HG03095 (cell line): ENCODE measurements around the gene GOLPH3L.
"Not testable (repeated sequence)": the region's sequence is repeated elsewhere in the genome, so short reads cannot be mapped to it uniquely, and the experiment has no call there.

Experiments used
- ATAC-seq: cut with Tn5 transposase; IDR thresholded peaks from one replicate; pipeline ENCODE4 v1.9.1; 2021; ENCODE audit warnings: moderate library complexity; ENCODE audit not compliant: unreplicated experiment

Gene GOLPH3L

DNA sequence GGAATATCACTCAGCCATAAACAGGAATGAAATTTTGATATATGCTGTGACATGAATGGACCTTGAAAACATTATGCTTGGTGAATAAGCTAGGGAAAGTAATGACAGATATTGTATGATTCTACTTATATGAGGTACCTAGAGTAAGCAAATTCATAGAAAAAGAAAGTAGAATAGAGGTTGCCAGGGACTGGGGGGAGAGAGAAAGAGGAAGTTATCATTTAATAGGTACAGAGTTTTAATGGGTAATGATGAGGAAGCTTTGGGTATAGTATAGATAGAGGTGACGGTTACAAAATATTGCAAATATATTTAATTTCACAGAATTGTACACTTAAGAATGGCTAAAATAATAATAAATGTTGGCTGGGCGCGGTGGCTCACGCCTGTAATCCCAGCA lies 36.4 kb downstream of the GOLPH3L start:
- no peak for ATAC-seq

DNA sequence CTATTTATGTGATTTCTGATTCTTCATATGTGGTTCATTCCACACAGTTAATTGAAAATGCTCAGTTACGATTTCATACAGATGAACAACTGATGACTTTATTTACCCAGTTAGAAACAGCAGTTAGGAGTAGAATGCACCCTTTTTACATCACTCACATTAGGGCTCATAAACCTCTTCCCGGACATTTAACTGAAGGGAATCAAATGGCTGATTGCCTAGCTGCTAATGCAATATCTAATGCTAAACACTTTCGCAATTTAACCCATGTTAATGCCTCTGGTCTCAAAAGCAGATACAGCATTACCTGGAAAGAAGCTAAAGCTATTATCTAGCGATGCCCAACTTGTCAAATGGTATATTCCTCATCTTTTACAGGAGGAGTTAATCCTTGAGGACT lies 39.9 kb downstream of the GOLPH3L start:
- not testable (repeated sequence) for ATAC-seq

DNA sequence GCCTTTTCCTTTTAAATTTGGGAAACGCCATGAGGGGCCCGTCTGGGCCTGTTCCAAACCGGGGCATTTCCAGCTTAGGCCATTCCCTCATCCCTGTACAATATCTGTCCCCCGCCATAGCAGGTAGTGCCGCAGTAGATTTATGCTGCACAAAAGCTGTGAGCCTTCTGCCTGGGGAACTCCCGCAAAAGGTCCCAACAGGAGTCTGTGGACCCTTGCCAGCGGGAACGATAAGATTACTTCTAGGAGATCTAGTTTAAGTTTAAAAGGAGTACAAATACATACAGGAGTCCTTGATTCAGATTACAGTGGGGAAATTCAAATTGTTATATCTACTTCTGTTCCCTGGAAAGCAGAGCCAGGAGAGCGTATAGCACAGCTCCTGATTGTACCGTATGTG lies 42.3 kb downstream of the GOLPH3L start:
- ATAC-seq = not testable (repeated sequence)

DNA sequence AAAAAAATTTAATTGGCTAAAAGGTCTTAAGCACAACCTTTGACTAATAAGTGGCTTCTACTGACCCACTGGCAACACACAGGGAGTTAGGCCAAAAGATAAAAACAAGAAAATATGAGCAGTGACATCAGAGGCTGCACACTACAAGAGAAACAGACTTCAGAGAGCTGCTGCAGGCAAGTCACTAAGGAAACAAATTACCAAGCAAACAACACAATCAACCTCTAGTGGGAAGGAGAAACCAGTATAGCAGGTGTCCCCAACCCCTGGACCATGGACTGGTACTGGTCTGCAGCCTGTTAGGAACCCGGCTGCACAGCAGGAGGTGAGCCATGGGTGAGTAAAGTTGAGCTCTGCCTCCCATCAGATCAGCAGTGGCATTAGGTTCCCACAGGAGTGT lies 46.8 kb downstream of the GOLPH3L start:
- no peak for ATAC-seq

DNA sequence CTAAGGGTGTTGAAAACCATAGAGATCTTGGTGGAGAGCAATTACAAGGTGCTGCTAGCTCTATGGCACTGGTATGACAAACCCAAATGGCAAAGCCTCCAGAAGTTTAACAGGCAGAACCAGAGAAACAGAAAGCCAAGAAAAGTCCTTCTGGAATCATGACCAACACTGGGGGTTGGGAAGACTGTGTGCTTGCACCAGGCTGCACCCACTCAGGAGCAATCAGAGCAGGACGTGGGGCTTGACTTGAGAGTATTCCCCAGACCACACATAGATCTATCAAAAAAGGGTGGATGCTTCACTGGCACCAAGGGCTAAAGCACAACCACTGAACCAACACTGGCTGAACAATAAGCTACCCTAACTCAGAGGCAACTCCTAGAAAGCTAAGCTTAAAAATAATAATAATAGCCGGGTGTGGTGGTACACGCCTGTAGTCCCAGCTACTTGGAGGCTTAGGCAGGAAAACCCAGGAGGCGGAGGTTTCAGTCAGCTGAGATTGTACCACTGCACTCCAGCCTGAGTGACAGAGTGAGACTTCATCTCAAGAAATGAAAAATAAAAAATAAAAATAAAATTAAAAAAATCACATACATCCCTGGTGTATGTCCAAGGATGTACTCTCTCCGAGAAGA lies 47.4 kb downstream of the GOLPH3L start:
- no peak for ATAC-seq

DNA sequence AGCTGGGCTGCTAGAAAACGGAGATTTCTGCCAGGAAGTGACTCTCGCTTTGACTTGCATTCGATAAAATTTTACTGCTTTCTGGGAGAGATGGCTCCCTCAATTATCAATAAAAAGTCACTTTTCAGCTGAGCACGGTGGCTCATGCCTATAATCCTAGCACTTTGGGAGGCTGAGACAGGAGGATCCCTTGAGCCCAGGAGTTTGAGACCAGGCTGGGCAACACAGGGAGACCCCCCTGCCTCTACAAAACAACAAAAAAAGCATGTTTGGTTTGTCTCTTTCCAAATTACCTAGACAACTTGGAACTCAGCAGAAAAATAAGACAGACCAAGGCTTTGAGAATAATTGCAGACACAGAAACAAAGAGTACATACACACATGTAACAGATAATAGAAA lies 54.7 kb downstream of the GOLPH3L start:
- no peak for ATAC-seq

DNA sequence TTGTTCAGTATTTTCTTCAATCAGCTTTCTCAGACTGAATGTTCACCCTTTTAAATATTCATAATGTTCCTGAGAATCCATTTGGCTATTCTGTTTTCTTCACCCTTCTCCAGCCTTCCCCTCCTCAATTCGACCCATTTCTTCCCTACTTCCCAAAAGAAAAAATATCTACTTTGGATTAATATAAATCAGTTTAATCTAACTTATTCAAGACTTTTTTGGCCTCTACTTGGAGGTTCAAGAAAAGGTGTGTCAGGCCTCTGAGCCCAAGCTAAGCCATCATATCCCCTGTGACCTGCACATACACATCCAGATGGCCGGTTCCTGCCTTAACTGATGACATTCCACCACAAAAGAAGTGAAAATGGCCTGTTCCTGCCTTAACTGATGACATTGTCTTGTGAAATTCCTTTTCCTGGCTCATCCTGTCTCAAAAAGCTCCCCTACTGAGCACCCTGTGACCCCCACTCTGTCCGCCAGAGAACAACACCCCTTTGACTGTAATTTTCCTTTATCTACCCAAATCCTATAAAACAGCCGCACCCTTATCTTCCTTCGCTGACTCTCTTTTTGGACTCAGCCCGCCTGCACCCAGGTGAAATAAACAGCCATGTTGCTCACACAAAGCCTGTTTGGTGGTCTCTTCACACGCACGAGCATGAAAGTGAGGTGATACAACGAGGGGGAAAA lies 55.7 kb downstream of the GOLPH3L start:
- not testable (repeated sequence) for ATAC-seq

DNA sequence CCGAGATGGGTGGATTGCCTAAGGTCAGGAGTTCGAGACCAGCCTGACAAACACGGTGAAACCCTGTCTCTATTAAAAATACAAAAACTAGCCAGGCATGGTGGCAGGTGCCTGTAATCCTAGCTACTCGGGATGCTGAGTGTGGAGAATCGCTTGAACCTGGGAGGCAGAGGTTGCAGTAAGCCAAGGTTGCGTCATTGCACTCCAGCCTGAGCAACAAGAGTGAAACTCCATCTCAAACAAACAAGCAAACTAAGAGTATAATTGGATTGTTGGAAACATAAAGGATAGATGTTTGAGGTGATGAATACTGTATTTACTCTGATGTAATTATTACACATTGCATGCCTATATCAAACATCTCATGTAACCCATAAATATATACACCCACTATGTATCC lies 58.5 kb downstream of the GOLPH3L start:
- not testable (repeated sequence) for ATAC-seq

DNA sequence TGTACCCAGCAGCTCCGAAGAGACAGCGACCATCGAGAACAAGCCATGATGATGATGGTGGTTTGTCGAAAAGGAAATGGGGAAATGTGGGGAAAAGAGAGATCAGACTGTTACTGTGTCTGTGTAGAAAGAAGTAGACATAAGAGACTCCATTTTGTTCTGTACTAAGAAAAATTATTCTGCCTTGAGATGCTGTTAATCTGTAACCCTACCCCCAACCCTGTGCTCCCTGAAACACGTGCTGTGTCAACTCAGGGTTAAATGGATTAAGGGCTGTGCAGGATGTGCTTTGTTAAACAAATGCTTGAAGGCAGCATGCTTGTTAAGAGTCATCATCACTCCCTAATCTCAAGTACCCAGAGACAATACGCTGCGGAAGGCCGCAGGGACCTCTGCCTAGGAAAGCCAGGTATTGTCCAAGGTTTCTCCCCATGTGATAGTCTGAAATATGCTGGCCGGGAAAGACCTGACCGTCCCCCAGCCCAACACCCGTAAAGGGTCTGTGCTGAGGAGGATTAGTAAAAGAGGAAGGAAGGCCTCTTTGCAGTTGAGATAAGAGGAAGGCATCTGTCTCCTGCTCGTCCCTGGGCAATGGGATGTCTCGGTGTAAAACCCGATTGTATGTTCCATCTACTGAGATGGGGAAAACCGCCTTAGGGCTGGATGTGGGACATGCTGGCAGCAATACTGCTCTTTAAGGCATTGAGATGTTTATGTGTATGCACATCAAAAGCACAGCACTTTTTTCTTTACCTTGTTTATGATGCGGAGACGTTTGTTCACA lies 61.9 kb downstream of the GOLPH3L start:
- ATAC-seq = not testable (repeated sequence)

DNA sequence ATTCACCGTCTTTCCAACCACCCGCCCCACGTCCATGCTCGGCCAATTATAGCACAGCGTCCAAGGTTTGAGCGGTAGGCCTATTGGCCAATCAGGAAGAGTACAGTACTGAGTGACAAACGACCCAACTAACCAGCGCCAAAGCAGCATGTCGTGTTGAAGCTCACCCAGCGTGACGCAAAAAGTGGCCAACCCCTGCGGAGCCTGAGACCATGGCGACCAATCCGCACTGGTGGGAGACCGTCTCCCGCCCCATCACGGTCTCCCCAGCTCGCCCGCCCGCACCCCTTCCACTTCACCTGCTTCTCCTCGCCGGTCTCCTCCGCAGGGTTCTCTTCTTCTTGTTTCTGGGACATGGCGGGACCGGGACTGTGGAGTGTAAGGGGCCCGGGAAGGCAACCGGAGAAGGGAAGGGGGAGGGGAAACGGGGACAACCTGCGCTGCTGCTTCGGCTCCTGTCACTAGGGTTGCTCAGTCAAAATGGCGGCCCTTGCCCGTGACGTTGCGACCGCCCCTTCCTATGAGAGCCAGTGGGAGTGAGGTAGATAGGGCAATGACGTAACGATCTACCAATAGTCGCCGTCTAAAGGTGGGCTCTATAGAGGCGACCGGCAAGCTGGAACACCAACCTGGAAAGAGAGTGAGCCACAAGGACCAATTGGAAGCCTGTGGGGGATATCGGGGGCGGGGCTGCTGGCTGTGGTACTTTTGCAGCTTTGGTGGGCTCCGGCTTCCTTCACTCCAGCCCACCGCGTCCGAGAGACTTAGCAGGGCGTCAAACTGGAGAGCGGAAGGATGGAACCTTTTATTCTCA lies 67.6 kb downstream of the GOLPH3L start, which contains the start of gene ENSA:
Gene ENSA (minus strand): TSS at position 498 of the 814 bp plus-strand sequence. CDS start 142 bp downstream, at position 356.
- peak; percentile 85 for ATAC-seq

DNA sequence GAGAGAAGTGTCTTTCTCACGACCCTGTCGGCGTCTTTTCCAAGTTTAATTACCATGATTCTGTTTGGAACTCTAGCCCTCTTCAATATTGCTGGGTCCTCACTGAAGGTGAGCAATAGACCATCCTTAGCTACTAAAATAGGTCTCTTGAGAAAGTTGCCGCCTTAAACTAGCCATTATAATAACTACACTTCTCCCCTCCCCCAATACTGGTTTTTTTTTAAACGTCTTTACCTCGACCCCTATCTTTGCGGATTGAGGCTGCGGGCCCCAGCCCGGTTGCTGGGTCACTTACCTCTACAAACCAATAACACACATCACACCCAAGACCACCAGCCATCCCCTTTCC lies 68.2 kb downstream of the GOLPH3L start:
- no peak for ATAC-seq

DNA sequence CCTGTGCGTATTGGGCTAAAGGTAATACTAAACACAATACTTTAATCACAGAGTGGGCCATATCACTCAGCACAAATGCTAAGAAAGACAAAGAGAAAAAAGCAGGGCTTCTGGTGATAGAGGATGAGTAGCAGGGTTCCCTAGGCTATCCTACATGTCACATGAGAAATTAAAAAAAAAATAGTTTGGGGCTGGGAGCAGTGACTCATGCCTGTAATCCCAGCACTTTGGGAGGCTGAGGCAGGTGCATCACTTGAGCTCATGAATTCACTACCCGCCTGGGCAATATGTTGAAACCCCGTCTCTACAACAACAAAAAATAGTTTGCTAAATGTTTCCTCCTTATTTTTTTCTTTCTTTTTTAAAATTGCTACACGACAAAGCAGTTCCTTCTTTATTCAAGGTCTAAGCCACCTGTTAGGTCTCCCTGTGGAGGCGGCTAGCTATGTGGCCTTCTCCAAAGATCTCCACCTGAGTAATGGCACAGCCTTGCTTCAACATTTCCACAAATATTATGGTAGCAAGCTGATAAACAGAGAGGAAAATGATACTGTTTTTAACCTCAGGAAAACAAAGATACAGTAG lies 69.0 kb downstream of the GOLPH3L start:
- no peak for ATAC-seq

DNA sequence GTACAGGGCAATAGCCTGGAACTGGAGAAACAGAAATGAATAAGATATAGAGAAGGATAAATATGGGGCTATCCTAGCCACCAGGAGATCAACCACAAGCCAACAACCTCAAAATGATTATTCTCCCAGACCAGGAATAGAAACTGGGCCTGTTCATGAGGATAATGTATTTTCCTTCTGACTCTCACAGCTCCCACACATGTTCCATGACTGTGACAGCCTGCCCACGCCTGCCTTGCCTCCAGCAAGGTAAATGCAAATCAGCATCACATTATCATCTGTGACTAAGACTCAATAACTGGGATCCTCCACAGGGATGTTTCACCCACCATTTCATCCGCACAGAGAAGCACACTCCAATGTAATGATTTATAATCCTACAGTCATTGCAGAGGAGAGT lies 70.8 kb downstream of the GOLPH3L start:
- no peak for ATAC-seq

DNA sequence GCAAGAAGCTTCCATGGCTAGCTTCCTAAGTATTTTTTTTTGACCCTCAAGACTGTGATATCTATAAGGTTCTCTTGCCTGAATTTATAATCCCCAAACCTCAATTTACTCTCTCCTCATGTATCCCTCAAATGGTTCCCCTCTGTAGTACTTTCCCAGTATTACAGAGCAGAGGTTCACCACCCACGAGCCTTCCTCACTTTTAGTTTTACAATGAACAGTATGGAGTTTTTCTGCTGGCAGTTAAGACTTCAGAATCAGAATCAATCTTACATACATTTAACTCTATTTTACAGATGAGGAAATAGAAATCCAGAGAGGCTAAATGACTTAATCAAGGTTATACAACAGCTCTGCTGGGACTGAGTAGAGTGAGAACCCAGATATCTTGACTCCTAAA lies 72.4 kb downstream of the GOLPH3L start:
- ATAC-seq = not testable (repeated sequence)

DNA sequence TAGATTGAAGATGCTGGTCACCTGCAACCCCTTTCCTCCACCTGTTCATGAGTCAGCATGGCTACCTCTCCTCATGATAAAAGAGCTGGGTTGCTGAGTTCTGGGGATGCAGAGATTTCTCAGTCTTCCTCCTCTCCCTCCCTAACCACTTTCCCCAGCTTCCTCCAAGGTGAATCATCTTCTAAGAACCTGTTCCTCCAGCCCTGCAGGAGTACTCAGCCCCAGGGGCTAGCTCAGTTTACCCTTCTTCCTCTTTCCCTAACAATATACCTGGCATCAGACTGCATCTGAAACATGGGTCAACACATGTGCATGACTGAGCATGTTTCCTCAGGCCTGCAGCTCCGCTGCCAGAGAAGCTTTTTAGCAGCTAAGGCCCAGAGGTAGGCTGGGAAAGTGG lies 72.8 kb downstream of the GOLPH3L start:
- ATAC-seq = not testable (repeated sequence)

DNA sequence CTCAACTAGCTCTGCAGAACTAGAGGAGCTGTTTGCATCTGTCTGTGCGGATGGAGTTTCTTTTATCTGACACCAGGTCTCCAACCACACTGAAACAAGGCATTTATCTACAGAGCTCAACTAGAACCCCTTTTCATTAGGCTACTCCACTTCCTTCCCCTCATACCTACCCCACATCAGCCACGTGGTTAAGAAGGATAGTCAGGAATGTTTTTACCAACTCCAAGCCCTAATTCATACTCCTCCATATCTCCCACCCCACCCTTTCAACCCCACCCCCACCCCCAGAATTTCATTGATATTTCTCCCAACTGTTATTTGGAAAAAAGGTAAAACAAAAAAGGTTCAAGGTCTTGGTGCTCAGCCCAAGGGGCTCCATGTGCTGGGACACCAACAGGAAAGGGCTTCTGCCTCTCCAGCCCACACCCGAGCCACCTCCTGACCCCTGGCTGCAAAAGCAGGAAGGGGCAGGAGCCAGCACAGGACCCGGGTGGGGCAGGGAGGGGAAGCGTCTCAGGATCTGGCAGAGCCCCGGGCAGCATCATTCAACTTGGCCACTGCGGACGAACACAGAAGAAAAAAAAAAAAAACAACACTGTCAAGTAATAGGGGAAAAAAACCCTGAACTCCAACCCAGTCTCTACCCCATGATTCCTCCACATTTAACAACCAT lies 74.5 kb downstream of the GOLPH3L start:
- ATAC-seq = no peak

DNA sequence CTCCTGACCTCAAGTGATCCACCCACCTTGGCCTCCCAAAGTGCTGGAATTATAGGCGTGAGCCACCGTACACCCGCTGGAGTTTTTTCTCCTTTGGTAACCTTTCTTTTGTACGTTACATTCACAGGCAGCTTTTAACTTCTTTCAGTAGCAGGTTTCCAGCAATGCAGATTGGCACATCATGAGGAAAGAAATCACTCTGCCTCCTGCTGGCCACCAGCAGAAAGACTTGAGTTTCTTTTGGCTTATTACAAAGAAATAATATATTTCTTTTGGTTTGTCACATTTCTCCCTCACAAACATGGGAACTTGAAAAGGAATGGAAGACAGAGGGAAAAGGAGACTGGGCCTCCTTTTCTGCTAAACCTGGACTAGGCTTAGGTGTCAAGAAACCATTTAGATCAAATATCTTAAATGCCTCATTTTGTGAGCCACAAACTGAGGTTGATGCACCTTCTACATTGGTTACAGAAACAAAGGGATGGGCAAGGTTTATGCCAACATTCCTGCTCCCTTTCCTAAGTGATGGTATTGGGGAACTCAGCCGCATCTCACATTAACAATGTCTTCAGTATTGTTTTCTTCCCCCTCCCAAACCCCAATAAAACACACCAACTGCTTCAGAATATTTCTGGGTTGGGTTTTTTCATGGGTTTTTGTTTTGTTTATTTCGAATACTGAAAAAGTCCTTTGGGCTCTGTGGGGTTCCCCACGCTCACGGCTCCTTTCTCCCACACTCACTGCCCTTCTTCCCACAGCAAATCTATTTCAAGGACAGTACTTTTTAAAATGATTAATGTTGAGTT lies 75.3 kb downstream of the GOLPH3L start:
- no peak for ATAC-seq

DNA sequence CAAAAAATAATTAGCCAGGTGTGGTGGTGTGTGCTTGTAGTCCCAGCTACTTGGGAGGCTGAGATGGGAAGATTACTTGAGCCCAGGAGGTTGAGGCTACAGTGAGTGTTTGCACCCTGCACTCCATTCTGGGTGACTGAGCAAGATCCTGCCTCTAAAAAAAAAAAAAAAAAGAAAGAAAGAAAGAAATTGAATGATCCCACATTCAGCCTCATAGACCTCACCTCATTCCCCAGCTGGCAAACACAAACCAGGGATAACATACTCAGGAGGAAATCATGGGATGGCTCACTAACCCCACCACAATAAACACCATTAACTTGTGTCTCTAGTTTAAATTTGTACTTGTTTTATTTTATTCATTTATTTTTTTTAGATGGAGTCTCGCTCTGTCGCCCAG lies 76.0 kb downstream of the GOLPH3L start:
- ATAC-seq = no peak
